VCaP (cell line): ENCODE measurements around the gene EIF4B.
A peak's percentile ranks its signal among the peaks of the same experiment; 100 is the strongest.

Source experiments
- H3K27ac ChIP-seq: fragments of 450-650 bp; 2 replicates; pipeline ENCODE4 v1.5.1; 2017
- TF ChIP-seq, protein P1 (sequence below): fragments of 450-650 bp; conservative IDR thresholded peaks from 2 replicates; pipeline ENCODE4 v1.5.1; 2017; ENCODE audit warnings: mild to moderate bottlenecking, moderate library complexity

EIF4B gene

DNA sequence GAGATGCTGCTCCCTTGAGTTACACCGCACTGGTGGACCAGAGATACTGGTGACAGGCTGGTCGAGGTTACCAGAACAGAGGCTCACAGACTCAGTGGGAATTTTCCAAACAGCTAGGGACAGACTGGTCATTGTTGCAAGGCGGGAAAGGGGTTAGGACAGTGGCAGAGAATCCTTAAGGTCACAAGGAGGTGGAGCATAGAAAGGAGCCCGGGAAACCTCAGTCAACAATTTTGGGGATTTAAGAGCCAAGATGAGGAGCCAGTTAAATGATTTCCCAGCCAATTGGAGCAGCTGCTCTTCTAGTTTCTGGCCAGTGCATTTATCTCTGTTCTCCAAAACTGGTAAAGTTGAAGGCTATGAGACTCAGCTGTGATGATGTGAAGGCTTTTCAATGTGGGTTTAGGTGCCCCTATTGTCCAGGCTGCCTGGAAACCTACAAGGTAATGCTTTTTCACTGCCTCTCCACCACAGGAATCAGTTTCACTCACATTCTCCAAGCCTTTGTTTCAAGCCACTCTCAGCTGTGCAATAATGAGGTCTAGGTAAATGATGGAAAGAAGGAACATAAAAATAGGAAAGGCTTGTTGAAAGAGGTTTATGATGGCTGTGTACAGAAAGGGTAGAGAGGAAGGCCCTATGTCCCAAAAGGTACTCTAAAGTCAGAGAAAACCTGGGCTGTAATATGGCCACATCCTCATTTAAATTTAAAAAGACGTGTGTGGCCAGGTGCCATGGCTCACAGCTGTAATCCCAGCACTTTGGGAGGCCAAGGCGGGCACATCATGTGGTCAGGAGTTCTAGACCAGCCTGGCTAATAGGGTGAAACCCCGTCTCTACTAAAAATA is 36.6 kb downstream of the EIF4B start:
- no peak overlapping the region for H3K27ac ChIP-seq
- TF ChIP-seq, protein P1, sequence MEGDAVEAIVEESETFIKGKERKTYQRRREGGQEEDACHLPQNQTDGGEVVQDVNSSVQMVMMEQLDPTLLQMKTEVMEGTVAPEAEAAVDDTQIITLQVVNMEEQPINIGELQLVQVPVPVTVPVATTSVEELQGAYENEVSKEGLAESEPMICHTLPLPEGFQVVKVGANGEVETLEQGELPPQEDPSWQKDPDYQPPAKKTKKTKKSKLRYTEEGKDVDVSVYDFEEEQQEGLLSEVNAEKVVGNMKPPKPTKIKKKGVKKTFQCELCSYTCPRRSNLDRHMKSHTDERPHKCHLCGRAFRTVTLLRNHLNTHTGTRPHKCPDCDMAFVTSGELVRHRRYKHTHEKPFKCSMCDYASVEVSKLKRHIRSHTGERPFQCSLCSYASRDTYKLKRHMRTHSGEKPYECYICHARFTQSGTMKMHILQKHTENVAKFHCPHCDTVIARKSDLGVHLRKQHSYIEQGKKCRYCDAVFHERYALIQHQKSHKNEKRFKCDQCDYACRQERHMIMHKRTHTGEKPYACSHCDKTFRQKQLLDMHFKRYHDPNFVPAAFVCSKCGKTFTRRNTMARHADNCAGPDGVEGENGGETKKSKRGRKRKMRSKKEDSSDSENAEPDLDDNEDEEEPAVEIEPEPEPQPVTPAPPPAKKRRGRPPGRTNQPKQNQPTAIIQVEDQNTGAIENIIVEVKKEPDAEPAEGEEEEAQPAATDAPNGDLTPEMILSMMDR = no peak

DNA sequence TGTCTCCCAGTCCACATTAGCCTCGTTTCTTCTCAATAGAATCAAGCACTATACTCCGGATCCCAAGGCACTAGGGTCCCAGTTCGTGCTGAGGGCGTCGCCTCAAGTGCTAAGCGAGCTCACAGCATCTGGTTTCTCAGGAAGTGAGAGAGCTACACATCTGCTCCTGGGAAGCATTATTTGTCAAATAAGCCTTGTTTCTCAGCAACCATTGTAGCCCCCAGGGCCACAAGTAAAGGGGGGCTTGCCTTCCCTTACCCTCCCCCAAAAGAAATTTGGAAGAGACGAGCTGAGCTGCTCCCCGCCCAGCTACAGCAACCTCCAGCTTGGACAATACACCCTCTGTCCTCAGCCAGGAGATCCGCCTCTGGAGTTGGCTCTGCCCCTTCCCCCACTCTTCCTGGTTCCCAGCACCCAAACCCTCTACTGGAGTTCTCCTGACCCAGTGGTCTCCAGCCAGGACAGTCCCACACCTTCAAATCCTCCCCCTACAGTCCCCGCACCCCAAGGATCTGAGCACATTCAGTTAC is 37.9 kb downstream of the EIF4B start:
- TF ChIP-seq, protein P1 = no peak
- H3K27ac ChIP-seq = no peak overlapping the region

DNA sequence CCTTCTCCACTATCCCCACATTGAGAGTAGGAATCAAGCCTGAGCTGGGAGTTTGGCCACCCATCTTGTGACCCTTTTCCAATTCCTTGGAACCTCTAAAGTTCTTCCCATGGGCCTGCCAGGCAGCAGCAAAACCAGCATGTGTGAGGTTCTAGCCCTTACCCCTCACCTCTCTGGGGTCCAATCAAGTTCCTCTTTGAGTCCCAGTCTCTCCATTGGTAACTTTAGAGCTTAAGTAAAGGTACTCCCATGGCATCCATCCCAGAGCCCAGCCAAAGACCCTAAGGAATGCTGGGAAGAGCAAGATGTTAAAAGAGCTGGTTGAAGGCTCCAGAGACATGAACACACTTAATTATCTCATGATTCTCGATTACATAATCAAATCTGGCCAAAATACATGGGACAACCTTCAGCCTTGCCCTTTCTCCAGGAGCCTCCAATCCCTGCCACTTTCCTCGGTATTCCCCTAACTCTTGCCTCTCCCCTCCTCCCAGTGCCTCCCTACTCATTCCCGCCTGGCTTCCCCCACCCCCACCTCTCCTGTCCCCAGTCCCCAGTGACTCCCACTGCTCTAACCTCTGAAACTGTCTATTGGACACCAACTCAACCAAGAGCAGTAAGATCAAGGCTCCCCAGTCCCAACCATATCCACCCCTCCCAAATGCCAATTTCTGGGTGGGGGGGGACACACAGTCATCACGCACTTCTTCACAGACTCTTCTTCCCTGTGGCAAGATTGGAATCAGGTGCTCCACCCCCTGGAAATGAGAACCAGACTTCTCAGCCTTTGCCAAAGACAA is 38.8 kb downstream of the EIF4B start:
- no peak overlapping the region for H3K27ac ChIP-seq

DNA sequence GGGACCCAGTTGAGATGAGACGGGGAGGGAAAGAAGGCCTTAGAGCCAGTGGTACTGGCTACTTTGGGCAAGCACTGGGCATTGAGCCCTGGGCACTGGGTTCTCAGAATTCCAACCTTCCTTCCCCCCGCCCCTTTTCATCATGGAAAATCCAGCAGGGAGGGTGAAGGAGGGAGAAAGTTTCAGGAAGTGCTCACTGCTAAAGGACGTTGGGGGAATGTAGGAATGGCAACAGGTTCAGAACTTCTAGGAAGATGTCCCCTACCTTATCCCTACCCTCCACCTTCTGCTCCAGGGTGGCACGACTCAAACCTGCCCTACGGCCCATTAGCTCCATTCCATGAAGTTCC is 39.4 kb downstream of the EIF4B start:
- H3K27ac ChIP-seq = peak overlapping the region; percentile 95
- TF ChIP-seq, protein P1 = no peak

More for the DNA sequence above, 38.8 kb downstream of the EIF4B start:
- TF ChIP-seq, protein P1 = no peak

DNA sequence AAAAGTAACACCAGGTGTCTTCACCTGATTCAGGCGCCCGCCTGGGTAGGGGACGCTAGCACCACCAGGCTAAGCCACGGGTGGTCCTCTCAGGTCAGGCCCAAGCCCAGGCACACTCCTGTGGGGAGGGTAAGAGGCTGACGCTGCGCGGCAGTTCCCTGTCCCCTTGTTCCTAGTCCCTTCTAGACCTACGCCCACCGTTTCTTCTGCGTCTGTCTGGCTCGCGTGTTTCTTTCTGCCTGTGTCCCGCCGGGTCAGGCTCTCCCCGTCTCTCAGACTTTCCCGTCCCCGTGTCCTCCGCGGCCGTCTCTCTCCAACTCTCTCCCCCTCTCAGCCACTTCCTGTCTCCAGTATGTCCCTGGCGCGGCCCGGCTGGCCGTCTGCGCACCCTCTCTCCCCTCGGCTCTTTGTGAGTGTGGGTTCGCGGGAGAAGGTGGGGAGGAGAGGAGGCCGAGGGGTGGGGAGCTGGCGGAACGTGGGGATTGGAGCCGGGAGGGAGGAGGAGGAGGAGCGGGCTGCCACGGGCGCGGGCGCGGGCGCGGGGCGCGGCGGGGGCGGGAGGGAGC is 40.5 kb downstream of the EIF4B start:
- TF ChIP-seq, protein P1 = no peak
- peak overlapping the region; percentile 95 for H3K27ac ChIP-seq

DNA sequence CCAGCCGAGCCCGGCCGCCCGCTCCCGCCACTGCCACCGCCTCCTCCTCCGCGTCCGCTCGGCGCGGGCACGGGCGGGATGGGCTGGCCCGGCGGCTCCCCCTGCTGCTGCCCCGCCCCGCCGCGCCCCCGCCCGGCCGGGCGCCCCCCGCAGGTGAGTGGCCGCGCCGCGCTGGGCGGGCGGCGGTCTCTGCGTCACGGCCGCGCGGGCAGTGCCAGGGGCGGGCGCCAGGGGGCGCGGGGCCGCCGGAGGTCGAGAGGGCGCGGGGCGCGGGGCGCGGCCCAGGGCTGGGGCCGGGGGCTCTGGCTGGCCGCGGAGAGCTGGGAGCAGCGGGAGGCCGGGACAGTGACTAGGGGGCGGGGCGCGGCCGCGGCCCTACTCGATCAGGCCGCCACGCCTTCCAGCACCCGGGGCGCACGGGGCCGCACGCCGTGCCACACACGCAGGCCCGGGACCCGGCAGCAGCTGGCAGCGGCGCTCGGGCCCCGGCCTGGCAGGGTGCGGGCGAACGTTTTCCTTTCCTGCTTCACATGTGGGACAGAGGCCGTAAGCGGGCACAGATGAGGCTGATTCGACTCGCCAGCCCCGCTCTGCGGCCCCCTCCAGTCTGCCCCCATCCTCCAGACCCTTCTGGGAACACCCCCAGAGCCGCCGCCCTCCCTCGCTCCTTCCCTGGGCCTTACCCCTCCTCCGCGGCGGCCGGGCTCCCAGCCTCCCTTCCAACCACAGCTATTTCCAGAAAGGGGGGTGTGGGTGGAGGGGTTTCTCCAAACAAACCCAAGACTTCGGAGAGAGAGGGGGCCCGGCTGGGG is 41.2 kb downstream of the EIF4B start:
- peak overlapping the region; percentile 95 for H3K27ac ChIP-seq
- TF ChIP-seq, protein P1 = peak; percentile 85
